Thoracic aorta (tissue), 2 donors: ENCODE measurements around the gene GIGYF2. TPM values are rescaled to one million over a fixed set of nuclear protein-coding genes. Genes with fewer than 3 reads are reported as not detected.
"Not testable (repeated sequence)": the region's sequence is repeated elsewhere in the genome, so short reads cannot be mapped to it uniquely, and the experiment has no call there.

Experiments used
- ATAC-seq: fragments of 150-250 bp; one replicate; pipeline ENCODE4 v1.8.0; 2017; ENCODE audit warnings: low read depth; ENCODE audit not compliant: insufficient number of reproducible peaks, low FRiP score
- DNase-seq: peaks from one replicate; pipeline ENCODE4 v3.0.0-alpha.2; 2020; ENCODE audit warnings: low spot score
- H3K27ac ChIP-seq, 2 donors: fragments of 200-600 bp; sonication (generic); 1 replicate in 1 of 2; 2 replicates in 1 of 2; pipeline ENCODE4 v1.5.1; 2016; ENCODE audit warnings: mild to moderate bottlenecking in 2 of 2, moderate library complexity in 2 of 2
- H3K27me3 ChIP-seq: fragments of 200-600 bp; sonication (generic); replicated peaks from 2 replicates; pipeline ENCODE4 v1.6.0; 2016; ENCODE audit warnings: mild to moderate bottlenecking; ENCODE audit not compliant: insufficient read depth
- H3K36me3 ChIP-seq: fragments of 200-600 bp; sonication (generic); one replicate; pipeline ENCODE4 v1.5.1; 2016
- H3K4me1 ChIP-seq, 2 donors: fragments of 200-600 bp; sonication (generic); 1 replicate in 1 of 2; 2 replicates in 1 of 2; pipeline versions ENCODE4 v1.5.1 to v1.6.0; 2016; ENCODE audit warnings: low read depth in 2 of 2, mild to moderate bottlenecking in 1 of 2; ENCODE audit not compliant: control insufficient read depth in 1 of 2
- H3K4me3 ChIP-seq: fragments of 200-600 bp; sonication (generic); 2 replicates; pipeline ENCODE4 v1.5.1; 2016; ENCODE audit warnings: mild to moderate bottlenecking
- H3K9me3 ChIP-seq: fragments of 200-600 bp; sonication (generic); 2 replicates; pipeline ENCODE4 v1.5.1; 2016
- total RNA-seq, 2 donors: library from RNA; depleted of rRNA; stranded (reverse); fragments of >200 nt; gene quantifications; one replicate each; pipeline versions ENCODE4 v1.1.0 to v1.2.3, GENCODE V29; 2016
- TF ChIP-seq, protein P1 (sequence below): fragments of 200-600 bp; sonication (generic); IDR thresholded peaks from one replicate; pipeline ENCODE4 v1.5.1; 2019; ENCODE audit warnings: antibody characterized with exemption

The GIGYF2 gene
- total RNA-seq, 2 donors from 2014 or later, result 54.7 to 121 TPM

DNA sequence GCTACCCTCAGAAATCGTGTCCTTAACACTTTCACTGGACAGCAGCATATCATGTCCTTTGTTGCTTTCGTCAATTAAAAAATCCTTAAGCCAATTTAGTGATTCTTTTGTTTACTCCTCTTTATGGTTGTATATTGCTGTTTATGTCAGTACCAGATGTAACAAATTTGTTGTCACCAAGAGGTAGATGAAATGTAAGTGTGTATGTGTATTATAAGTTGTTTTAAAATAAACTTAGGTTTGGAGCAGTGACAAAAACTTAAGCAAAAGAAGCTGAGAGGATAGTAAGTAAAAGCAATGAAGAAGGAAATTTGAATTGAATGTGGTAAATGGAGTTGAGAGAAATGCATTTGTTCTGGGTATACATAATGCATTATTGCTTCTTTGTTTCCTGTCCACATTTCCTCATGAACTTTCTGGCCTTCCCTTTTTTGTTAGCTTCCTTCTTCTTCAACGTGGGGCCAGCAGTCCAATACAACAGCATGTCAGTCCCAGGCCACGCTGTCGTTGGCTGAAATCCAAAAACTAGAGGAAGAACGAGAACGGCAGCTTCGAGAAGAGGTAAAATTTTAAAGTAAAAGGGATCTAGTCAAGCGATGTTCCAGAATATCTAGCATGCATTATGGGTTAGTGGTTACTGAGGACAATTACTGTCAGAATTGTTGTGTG lies 142.4 kb downstream of the GIGYF2 start:
- Histone ChIP-seq H3K36me3 (peaks cover 28% of the 10 kb centered on the region), H3K4me3 (no peak overlapping the region), H3K27me3 (no peaks in the 10 kb centered on the region), H3K4me1 (peaks cover 0 to 7% of the 10 kb centered on the region in 2 donors), H3K27ac (no peak overlapping the region), H3K9me3 (no peaks in the 10 kb centered on the region)
- TF ChIP-seq, protein P1, sequence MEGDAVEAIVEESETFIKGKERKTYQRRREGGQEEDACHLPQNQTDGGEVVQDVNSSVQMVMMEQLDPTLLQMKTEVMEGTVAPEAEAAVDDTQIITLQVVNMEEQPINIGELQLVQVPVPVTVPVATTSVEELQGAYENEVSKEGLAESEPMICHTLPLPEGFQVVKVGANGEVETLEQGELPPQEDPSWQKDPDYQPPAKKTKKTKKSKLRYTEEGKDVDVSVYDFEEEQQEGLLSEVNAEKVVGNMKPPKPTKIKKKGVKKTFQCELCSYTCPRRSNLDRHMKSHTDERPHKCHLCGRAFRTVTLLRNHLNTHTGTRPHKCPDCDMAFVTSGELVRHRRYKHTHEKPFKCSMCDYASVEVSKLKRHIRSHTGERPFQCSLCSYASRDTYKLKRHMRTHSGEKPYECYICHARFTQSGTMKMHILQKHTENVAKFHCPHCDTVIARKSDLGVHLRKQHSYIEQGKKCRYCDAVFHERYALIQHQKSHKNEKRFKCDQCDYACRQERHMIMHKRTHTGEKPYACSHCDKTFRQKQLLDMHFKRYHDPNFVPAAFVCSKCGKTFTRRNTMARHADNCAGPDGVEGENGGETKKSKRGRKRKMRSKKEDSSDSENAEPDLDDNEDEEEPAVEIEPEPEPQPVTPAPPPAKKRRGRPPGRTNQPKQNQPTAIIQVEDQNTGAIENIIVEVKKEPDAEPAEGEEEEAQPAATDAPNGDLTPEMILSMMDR, result no peak
- DNase-seq (peak; percentile 15), ATAC-seq (no peak)

DNA sequence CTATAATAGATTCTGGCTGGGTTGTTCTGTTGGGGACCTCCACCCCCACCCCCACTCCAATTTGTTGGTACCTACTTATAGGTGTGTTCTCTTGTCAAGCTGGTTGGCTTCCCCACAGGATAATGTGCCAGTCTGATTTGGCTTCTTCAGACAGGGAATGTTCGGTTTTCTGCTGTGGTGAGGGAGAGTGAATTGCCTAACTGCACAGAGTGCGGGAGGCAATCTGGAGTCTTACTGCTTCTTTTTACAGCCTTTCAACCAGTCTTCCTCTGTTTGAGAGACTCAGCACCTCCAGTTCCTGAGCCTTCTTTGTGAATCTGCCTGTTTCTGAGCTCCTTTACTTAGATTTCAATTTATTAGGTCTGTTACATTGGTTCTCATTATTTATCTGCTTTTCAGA lies 145.6 kb downstream of the GIGYF2 start:
- ATAC-seq, result no peak
- DNase-seq, result no peak
- H3K27ac ChIP-seq, result no peak overlapping the region
- H3K9me3 ChIP-seq, result no peaks in the 10 kb centered on the region
- H3K4me3 ChIP-seq, result no peak overlapping the region
- peaks cover 41% of the 10 kb centered on the region for H3K36me3 ChIP-seq
- H3K4me1 ChIP-seq, result peaks cover 0 to 7% of the 10 kb centered on the region in 2 donors
- TF ChIP-seq, protein P1, result no peak
- no peaks in the 10 kb centered on the region for H3K27me3 ChIP-seq

DNA sequence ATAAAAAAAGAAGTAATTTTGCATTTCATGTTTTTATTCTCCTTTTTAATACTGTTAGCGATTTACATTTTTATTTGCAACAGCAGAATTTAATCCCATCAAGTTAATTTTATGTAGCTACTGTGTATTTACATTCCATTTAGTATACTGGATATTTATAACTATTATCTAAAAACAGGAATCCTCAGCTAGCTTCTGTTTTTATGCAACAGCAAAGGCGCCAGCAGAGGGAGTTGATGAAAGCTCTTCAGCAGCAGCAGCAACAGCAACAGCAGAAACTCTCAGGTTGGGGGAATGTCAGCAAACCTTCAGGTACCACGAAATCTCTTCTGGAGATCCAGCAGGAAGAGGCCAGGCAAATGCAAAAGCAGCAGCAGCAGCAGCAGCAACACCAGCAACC lies 146.7 kb downstream of the GIGYF2 start:
- ATAC-seq, result no peak
- no peak for DNase-seq
- H3K4me1 ChIP-seq, result peaks cover 0 to under 1% of the 10 kb centered on the region in 2 donors
- H3K27me3 ChIP-seq, result no peaks in the 10 kb centered on the region
- H3K36me3 ChIP-seq, result peaks cover 51% of the 10 kb centered on the region
- TF ChIP-seq, protein P1, result no peak
- H3K4me3 ChIP-seq, result no peak overlapping the region
- H3K9me3 ChIP-seq, result no peaks in the 10 kb centered on the region
- no peak overlapping the region for H3K27ac ChIP-seq

DNA sequence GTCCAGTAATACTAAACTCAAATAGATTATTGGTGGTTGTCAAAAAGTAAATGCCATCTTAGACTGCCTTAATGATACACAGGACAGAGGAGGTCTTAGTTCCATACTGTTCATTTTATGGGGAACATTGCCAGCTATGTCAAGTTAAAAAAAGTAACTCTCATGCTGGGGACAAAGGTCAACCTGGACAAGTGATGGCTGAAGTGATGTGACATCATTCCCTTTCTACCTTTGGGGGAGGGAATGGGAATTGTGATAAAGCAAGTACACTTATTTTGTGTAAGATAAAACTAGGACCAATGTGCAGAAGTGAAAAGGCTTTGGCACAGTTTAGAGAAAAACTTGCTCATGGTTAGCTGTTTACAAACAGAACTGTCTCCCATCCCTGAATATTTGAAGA lies 148.9 kb downstream of the GIGYF2 start:
- no peaks in the 10 kb centered on the region for H3K27me3 ChIP-seq
- H3K4me1 ChIP-seq, result no peaks in the 10 kb centered on the region
- DNase-seq (no peak), ATAC-seq (no peak)
- H3K36me3 ChIP-seq, result peaks cover 70% of the 10 kb centered on the region
- H3K9me3 ChIP-seq, result no peaks in the 10 kb centered on the region
- no peak overlapping the region for H3K27ac ChIP-seq
- H3K4me3 ChIP-seq, result no peak overlapping the region
- TF ChIP-seq, protein P1, result no peak

DNA sequence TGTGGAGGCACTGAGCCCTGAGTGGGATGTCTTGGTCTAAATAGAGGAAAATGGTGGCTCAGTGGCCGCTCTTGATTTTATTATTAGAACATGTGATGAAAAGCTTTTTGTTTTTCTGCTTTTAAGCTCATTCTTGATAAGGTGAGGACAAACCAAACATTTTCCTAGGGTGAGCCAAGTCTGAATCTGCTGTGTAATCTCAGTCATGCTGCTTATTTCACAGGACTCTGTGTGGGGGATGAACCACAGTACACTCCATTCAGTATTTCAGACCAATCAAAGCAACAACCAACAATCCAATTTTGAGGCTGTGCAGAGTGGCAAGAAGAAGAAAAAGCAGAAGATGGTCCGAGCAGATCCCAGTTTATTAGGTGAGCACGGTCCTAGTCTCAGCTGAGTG lies 152.9 kb downstream of the GIGYF2 start:
- no peak overlapping the region for H3K4me3 ChIP-seq
- peaks cover 0 to 9% of the 10 kb centered on the region in 2 donors for H3K4me1 ChIP-seq
- ATAC-seq (no peak), DNase-seq (no peak)
- no peaks in the 10 kb centered on the region for H3K27me3 ChIP-seq
- TF ChIP-seq, protein P1, result no peak
- H3K27ac ChIP-seq, result no peak overlapping the region
- H3K9me3 ChIP-seq, result no peaks in the 10 kb centered on the region
- H3K36me3 ChIP-seq, result peaks cover 59% of the 10 kb centered on the region

DNA sequence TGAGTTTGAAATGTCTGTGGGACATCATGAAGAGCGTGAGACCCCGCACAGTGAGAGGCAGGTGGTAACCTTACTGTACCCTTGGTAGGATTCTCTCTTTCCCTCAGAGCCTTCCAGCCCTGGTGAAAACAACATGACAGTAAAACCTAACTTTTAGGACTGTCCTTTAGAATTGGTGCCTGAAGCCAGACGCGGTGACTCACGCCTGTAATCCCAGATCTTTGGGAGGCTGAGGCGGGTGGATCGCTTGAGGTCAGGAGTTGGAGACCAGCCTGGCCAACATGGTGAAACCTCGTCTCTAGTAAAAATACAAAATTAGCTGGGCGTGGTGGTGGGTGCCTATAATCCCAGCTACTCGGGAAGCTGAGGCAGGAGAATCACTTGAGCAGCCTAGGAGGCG lies 154.9 kb downstream of the GIGYF2 start:
- DNase-seq, H3K4me1 ChIP-seq, H3K9me3 ChIP-seq, H3K27ac ChIP-seq, H3K27me3 ChIP-seq, ATAC-seq, H3K4me3 ChIP-seq: not testable (repeated sequence)
- peaks cover 52% of the 10 kb centered on the region for H3K36me3 ChIP-seq
